Gastroesophageal sphincter (tissue), 4 donors: ENCODE results near the gene ARHGEF10L. TPM values are rescaled to one million over a fixed set of nuclear protein-coding genes. Genes with fewer than 3 reads are reported as not detected.
"Not testable (repeated sequence)": the region's sequence is repeated elsewhere in the genome, so short reads cannot be mapped to it uniquely, and the experiment has no call there.

Experiments used
- ATAC-seq: fragments of 150-250 bp; one replicate; pipeline ENCODE4 v1.9.1; 2016; ENCODE audit warnings: mild to moderate bottlenecking, moderate library complexity
- H3K27ac ChIP-seq, 4 donors: fragments of 200-600 bp; sonication (generic) in 3 of 4; 1 replicate in 3 of 4; 2 replicates in 1 of 4; pipeline ENCODE4 v1.5.1; 2016 to 2019
- H3K27me3 ChIP-seq: fragments of 200-600 bp; sonication (generic); one replicate; pipeline ENCODE4 v1.5.1; 2019
- H3K36me3 ChIP-seq, 2 donors: fragments of 200-600 bp; sonication (generic); one replicate each; pipeline ENCODE4 v1.5.1; 2019; ENCODE audit warnings: control low read depth in 1 of 2
- H3K4me1 ChIP-seq, 3 donors: fragments of 200-600 bp; sonication (generic); 1 replicate in 2 of 3; 2 replicates in 1 of 3; pipeline ENCODE4 v1.5.1; 2016 to 2019; ENCODE audit warnings: control low read depth in 2 of 3
- H3K4me3 ChIP-seq, 2 donors: fragments of 200-600 bp; sonication (generic); one replicate each; pipeline ENCODE4 v1.5.1; 2019; ENCODE audit warnings: mild to moderate bottlenecking in 1 of 2, moderate library complexity in 1 of 2
- H3K9me3 ChIP-seq, 3 donors: fragments of 200-600 bp; sonication (generic); one replicate each; pipeline ENCODE4 v1.5.1; 2017 to 2019; ENCODE audit warnings: control low read depth in 2 of 3
- EP300 ChIP-seq: sonication (generic); formaldehyde crosslinking; IDR thresholded peaks from one replicate; pipeline ENCODE4 v1.6.1; 2017; ENCODE audit warnings: antibody characterized with exemption, mild to moderate bottlenecking
- POLR2A ChIP-seq, 2 donors: fragments of 450-650 bp; IDR thresholded peaks; one replicate each; pipeline ENCODE4 v1.6.1; 2017; ENCODE audit warnings: antibody characterized with exemption in 2 of 2, mild to moderate bottlenecking in 2 of 2, moderate library complexity in 1 of 2
- POLR2AphosphoS5 ChIP-seq: sonication (generic); formaldehyde crosslinking; IDR thresholded peaks from one replicate; pipeline ENCODE4 v1.6.1; 2017; ENCODE audit warnings: antibody characterized with exemption
- WGBS, 2 donors: methylation state at CpG; one replicate each; pipeline ENCODE4 v1.1.5; 2018; ENCODE audit warnings: low coverage in 1 of 2; 5-methylcytosine and 5-hydroxymethylcytosine counted together
- total RNA-seq, 4 donors: library from RNA; depleted of rRNA; stranded (reverse); fragments of >200 nt; gene quantifications; one replicate each; pipeline ENCODE4 v1.1.0, GENCODE V29; 2016
- TF ChIP-seq, protein P1 (sequence below), 4 experiments: fragments of 200-600 bp in 2 of 4; fragments of 450-650 bp in 2 of 4; sonication (generic) in 1 of 4; IDR thresholded peaks; one replicate each; pipeline ENCODE4 v1.5.1; 2017 to 2019; ENCODE audit warnings: antibody characterized with exemption in 4 of 4, mild to moderate bottlenecking in 2 of 4, moderate library complexity in 2 of 4

Gene ARHGEF10L
- total RNA-seq, 4 donors from 2014 or later: 50.9 to 97.0 (median 80.3) TPM

DNA sequence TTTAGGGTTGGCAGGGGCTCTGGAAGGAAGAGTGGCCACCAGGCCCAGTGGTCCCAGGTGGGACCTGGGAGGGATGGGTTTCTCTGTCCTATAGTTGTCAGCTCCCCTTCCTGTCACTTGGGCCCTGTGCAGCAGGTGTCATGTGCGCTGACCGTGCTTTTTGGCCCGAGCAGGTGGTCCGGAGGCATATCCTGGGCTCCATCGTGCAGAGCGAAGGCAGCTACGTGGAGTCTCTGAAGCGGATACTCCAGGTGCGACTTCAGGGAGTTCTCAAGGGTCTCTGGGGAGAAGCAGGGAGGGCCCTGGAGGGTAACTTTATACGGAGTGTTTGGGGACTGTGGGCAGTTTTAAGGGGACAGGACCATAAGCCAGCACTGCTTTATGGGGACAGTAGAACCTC lies 82.2 kb downstream of the ARHGEF10L start:
- Histone ChIP-seq H3K4me3 (no peak overlapping the region), H3K9me3 (no peaks in the 10 kb centered on the region), H3K27me3 (no peaks in the 10 kb centered on the region), H3K4me1 (peaks cover 5 to 90% (median 26%) of the 10 kb centered on the region in 3 donors), H3K27ac (peak overlapping the region in 2 of 4 donors; percentile 87 to 90), H3K36me3 (peaks cover 0 to 77% of the 10 kb centered on the region in 2 donors)
- TF ChIP-seq, protein P1, sequence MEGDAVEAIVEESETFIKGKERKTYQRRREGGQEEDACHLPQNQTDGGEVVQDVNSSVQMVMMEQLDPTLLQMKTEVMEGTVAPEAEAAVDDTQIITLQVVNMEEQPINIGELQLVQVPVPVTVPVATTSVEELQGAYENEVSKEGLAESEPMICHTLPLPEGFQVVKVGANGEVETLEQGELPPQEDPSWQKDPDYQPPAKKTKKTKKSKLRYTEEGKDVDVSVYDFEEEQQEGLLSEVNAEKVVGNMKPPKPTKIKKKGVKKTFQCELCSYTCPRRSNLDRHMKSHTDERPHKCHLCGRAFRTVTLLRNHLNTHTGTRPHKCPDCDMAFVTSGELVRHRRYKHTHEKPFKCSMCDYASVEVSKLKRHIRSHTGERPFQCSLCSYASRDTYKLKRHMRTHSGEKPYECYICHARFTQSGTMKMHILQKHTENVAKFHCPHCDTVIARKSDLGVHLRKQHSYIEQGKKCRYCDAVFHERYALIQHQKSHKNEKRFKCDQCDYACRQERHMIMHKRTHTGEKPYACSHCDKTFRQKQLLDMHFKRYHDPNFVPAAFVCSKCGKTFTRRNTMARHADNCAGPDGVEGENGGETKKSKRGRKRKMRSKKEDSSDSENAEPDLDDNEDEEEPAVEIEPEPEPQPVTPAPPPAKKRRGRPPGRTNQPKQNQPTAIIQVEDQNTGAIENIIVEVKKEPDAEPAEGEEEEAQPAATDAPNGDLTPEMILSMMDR (IDR thresholded peaks at IDR 0.05): no peak
- TF ChIP-seq POLR2AphosphoS5: no peak
- no peak for TF ChIP-seq POLR2A (IDR thresholded peaks at IDR 0.05)
- no peak for TF ChIP-seq EP300
- no peak for ATAC-seq
- 90% methylated on average over 4 of the region's 10 CpGs; no CpG with 5 or more reads in 1 of the 2 donors for WGBS, 2 donors

DNA sequence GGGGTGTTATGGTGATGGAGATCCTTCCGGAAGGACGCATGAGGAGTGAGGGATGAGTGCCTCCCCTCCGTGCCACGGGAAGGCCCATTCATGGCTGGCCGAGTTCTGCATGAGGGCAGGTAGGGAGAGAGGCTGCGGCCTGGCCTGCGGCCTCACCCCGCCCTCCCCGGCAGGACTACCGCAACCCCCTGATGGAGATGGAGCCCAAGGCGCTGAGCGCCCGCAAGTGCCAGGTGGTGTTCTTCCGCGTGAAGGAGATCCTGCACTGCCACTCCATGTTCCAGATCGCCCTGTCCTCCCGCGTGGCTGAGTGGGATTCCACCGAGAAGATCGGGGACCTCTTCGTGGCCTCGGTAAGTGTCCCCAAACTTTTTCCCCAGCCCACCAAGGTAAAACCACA lies 83.3 kb downstream of the ARHGEF10L start:
- Histone ChIP-seq H3K9me3 (no peaks in the 10 kb centered on the region), H3K36me3 (peaks cover 0 to 88% of the 10 kb centered on the region in 2 donors), H3K27me3 (no peaks in the 10 kb centered on the region), H3K4me1 (peaks cover 5 to 79% (median 20%) of the 10 kb centered on the region in 3 donors), H3K4me3 (no peak overlapping the region), H3K27ac (peak overlapping the region in 3 of 4 donors; percentile 52 to 79 (median 75))
- no peak for ATAC-seq
- WGBS, 2 donors: 93 to 100% methylated on average over 6 to 7 of the region's 22 CpGs
- no peak for TF ChIP-seq POLR2AphosphoS5
- no peak for TF ChIP-seq POLR2A (IDR thresholded peaks at IDR 0.05)
- TF ChIP-seq, protein P1 (IDR thresholded peaks at IDR 0.05): no peak
- no peak for TF ChIP-seq EP300

DNA sequence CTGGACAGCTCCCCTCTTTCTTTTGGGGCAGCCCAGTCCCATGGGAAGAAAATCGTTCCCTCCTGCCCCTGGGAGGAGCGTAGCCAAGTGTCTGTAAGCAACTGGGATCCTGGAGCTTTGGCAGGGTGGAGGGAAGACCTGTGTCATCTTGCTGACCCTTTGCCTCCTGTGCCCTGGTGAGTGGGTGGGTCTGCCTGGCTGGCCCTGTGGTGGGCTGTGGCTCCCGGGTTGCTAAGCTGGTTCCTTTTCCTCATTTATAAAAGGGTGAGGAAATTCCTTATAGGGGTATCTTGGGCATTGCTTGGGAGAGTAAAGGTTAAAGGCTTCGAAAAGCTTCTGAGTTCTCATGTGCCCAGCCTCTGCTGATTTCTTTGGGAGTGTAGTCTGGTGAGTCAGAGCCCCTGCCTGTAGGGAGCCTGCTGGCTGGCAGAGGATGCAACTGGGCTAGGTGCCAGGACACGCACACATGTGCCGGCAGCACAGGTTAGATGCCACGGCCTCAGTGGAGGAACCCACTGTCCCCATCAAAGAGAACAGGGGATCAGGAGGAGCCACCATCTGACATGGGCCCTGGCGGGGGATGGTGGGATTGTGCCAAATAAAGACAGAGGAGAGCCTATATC lies 85.2 kb downstream of the ARHGEF10L start:
- WGBS, 2 donors: 37% methylated on average over 4 of the region's 8 CpGs; no CpG with 5 or more reads in 1 of the 2 donors
- peaks cover 0 to 96% of the 10 kb centered on the region in 2 donors for H3K36me3 ChIP-seq

DNA sequence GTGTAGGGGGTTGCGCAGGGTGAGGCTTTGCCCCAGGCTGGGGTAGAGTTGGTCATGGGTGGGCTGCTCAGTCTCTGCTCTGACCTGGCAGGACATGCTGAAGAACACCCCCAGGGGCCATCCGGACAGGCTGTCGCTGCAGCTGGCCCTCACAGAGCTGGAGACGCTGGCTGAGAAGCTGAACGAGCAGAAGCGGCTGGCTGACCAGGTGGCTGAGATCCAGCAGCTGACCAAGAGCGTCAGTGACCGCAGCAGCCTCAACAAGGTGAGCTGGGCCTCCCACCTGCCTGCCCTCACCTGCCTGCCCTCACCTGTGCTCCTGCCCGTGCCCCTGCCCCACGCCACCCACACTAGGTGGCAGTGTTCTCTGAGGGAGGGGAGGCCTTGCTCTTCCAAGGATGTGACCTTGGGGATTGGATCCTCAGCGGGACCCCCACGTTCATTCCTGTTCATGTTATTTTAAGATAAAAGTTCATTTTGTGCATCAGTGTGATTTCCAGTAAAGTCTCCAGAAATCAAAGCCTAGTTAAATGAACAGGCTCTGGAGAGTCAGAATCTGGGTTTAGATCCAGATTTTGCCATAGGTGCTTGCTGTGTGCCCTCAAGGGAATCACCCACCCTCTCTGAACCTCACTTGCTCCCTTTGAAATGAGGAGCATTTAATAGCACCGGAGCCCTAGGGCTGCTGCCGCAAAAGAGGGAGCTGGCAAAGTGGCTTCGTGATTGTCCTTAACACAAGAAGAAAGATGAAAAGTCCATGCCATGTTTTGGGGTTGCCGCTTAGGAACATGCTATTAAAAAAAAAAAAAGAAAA lies 87.9 kb downstream of the ARHGEF10L start:
- Histone ChIP-seq H3K9me3 (no peaks in the 10 kb centered on the region), H3K4me1 (peaks cover 5 to 50% (median 14%) of the 10 kb centered on the region in 3 donors), H3K27me3 (no peaks in the 10 kb centered on the region), H3K4me3 (no peak overlapping the region), H3K36me3 (peaks cover 0 to 100% of the 10 kb centered on the region in 2 donors), H3K27ac (no peak overlapping the region)
- TF ChIP-seq POLR2AphosphoS5: no peak
- no peak for TF ChIP-seq POLR2A (IDR thresholded peaks at IDR 0.05)
- TF ChIP-seq, protein P1 (IDR thresholded peaks at IDR 0.05): no peak
- TF ChIP-seq EP300: no peak
- whole genome bisulfite sequencing, 2 donors: 89 to 92% methylated on average over 4 to 9 of the region's 16 CpGs
- ATAC-seq: no peak

More for the DNA sequence above, 85.2 kb downstream of the ARHGEF10L start:
- peak overlapping the region; percentile 11 to 79 (median 77) for H3K27ac ChIP-seq
- no peaks in the 10 kb centered on the region for H3K27me3 ChIP-seq
- peak; percentile 77 for ATAC-seq
- TF ChIP-seq, protein P1 (IDR thresholded peaks at IDR 0.05): no peak
- peak; percentile 88 for TF ChIP-seq POLR2AphosphoS5
- H3K4me3 ChIP-seq: no peak overlapping the region
- H3K4me1 ChIP-seq: peaks cover 5 to 66% (median 14%) of the 10 kb centered on the region in 3 donors
- no peaks in the 10 kb centered on the region for H3K9me3 ChIP-seq

DNA sequence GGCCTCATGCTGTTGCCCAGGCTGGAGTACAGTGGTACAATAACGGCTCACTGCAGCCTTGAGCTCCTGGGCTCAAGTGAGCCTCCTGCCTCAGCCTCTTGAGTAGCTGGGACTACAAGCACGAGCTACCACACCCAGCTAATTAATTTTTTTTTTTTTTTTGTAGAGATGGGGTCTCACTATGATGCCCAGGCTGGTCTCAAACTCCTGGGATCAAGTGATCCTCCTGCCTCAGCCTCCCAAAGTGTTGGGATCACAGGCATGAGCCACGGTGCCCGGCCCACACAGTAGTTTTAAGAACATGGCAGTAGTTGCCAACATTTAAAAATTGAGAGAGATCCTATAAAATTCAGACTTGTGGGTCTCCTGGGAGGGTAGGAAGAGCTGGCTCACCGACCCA lies 89.5 kb downstream of the ARHGEF10L start:
- H3K4me1 ChIP-seq: peaks cover 5 to 44% (median 11%) of the 10 kb centered on the region in 3 donors
- peak overlapping the region in 3 of 4 donors; percentile 45 to 74 (median 72) for H3K27ac ChIP-seq
- H3K36me3 ChIP-seq: peaks cover 0 to 100% of the 10 kb centered on the region in 2 donors
- H3K9me3 ChIP-seq, H3K27me3 ChIP-seq, ATAC-seq, H3K4me3 ChIP-seq: not testable (repeated sequence)
- WGBS, 2 donors: 67% methylated on average over 1 to 3 of the region's 5 CpGs
